HepG2 (cell line): Measurements from ENCODE around the gene OSCP1. TPM values are rescaled to one million over a fixed set of nuclear protein-coding genes. Genes with fewer than 3 reads are reported as not detected.

ENCODE experiments used
- ADNP ChIP-seq: sonication (generic); formaldehyde crosslinking; IDR thresholded peaks from 2 replicates; pipeline ENCODE4 v1.4.0; 2020; ENCODE audit warnings: missing genetic modification reagents
- ATF7-NPFF ChIP-seq: sonication (generic); formaldehyde crosslinking; IDR thresholded peaks from 2 replicates; pipeline ENCODE4 v1.8.1; 2023; ENCODE audit warnings: mild to moderate bottlenecking, low read depth, missing genetic modification reagents, moderate library complexity
- DMAP1 ChIP-seq: IDR thresholded peaks from 2 replicates; pipeline ENCODE4 v1.6.1; 2016
- DR1 ChIP-seq: sonication (generic); formaldehyde crosslinking; IDR thresholded peaks from 2 replicates; pipeline ENCODE4 v1.8.0; 2021; ENCODE audit warnings: mild to moderate bottlenecking, missing genetic modification reagents, inconsistent platforms
- EZH2 ChIP-seq: conservative IDR thresholded peaks from 2 replicates; pipeline ENCODE4 v1.6.1; 2012; ENCODE audit warnings: mild to moderate bottlenecking, low read depth, low read length, moderate library complexity
- JUN ChIP-seq: sonication (generic); formaldehyde crosslinking; IDR thresholded peaks from 2 replicates; pipeline ENCODE4 v1.4.0; 2020; ENCODE audit warnings: mild to moderate bottlenecking, missing genetic modification reagents
- MAZ ChIP-seq, 2 experiments: sonication (generic) in 1 of 2; formaldehyde crosslinking in 1 of 2; IDR thresholded peaks; 2 replicates each; pipeline versions ENCODE4 v1.5.0 to v1.6.1; 2012 to 2020; ENCODE audit warnings: low read depth in 2 of 2, mild to moderate bottlenecking in 2 of 2, borderline replicate concordance in 1 of 2, improper control_type of control experiment in 1 of 2, low read length in 1 of 2, missing genetic modification reagents in 1 of 2, moderate library complexity in 1 of 2
- NFE2 ChIP-seq: sonication (generic); formaldehyde crosslinking; IDR thresholded peaks from 2 replicates; pipeline ENCODE4 v1.4.0; 2020; ENCODE audit warnings: missing genetic modification reagents
- SAFB2 ChIP-seq: sonication (generic); formaldehyde crosslinking; IDR thresholded peaks from 2 replicates; pipeline ENCODE4 v1.5.1; 2020; ENCODE audit warnings: missing genetic modification reagents, low read depth, mild to moderate bottlenecking, borderline replicate concordance
- SRSF4 ChIP-seq: fragments of 200-400 bp; formaldehyde crosslinking; IDR thresholded peaks from one replicate; pipeline ENCODE4 v1.6.1; 2018; ENCODE audit warnings: mild to moderate bottlenecking, low read depth, low read length, moderate library complexity; ENCODE audit not compliant: poor library complexity, severe bottlenecking
- STAT6 ChIP-seq: sonication (generic); formaldehyde crosslinking; IDR thresholded peaks from 2 replicates; pipeline ENCODE4 v1.4.0; 2020; ENCODE audit warnings: missing genetic modification reagents, mild to moderate bottlenecking, borderline replicate concordance
- TRIM24 ChIP-seq: sonication (generic); formaldehyde crosslinking; IDR thresholded peaks from 2 replicates; pipeline ENCODE4 v1.8.0; 2022; ENCODE audit warnings: mild to moderate bottlenecking, missing genetic modification reagents
- ZBTB8A ChIP-seq: sonication (generic); formaldehyde crosslinking; IDR thresholded peaks from 2 replicates; pipeline ENCODE4 v1.4.0; 2020; ENCODE audit warnings: mild to moderate bottlenecking, low read depth, missing genetic modification reagents, borderline replicate concordance
- ZFP36 ChIP-seq: fragments of 150-350 bp; IDR thresholded peaks from 2 replicates; pipeline ENCODE4 v1.6.1; 2018; ENCODE audit warnings: borderline replicate concordance, low read length, low read depth; ENCODE audit not compliant: partially characterized antibody
- ZFP91 ChIP-seq: sonication (generic); formaldehyde crosslinking; IDR thresholded peaks from 2 replicates; pipeline ENCODE4 v1.9.0; 2022; ENCODE audit warnings: missing genetic modification reagents, mild to moderate bottlenecking, borderline replicate concordance
- ZNF281 ChIP-seq: sonication (generic); formaldehyde crosslinking; IDR thresholded peaks from 2 replicates; pipeline ENCODE4 v1.4.0; 2020; ENCODE audit warnings: missing genetic modification reagents, borderline replicate concordance
- ZNF552 ChIP-seq: sonication (generic); formaldehyde crosslinking; IDR thresholded peaks from 2 replicates; pipeline ENCODE4 v1.9.0; 2022; ENCODE audit warnings: missing genetic modification reagents, mild to moderate bottlenecking, borderline replicate concordance
- ZNF891 ChIP-seq: sonication (generic); formaldehyde crosslinking; IDR thresholded peaks from 2 replicates; pipeline ENCODE4 v1.5.0; 2020; ENCODE audit warnings: mild to moderate bottlenecking, missing genetic modification reagents
- polyA plus RNA-seq, 8 experiments: library from polyadenylated mRNA; depleted of rRNA in 3 of 8; stranded (reverse) in 7 of 8; unstranded in 1 of 8; fragments of >200 nt; fragmentation: Illumina TruSeq in 4 of 8; extraction: Trizol in 4 of 8; gene quantifications; 2 replicates each; pipeline versions ENCODE4 v1.2.1 to v1.2.3, GENCODE V29; 2011 to 2016; ENCODE audit warnings: low read depth in 4 of 8, missing spikeins in 1 of 8, mixed read lengths in 1 of 8; ENCODE audit not compliant: insufficient read depth in 1 of 8
- total RNA-seq, 5 experiments: library from RNA; depleted of rRNA; stranded (reverse); fragments of >200 nt; fragmentation: Illumina TruSeq; extraction: Trizol; gene quantifications; 2 replicates each; pipeline ENCODE4 v1.2.3, GENCODE V29; 2016; ENCODE audit warnings: low read depth in 1 of 5
- TF ChIP-seq, protein P1 (sequence below): sonication (generic); formaldehyde crosslinking; IDR thresholded peaks from 2 replicates; pipeline ENCODE4 v1.4.0; 2020; ENCODE audit warnings: mild to moderate bottlenecking, missing genetic modification reagents

Gene OSCP1
- total and polyA plus RNA-seq, 2 of the 13 experiments (the other 11 are each of a cell fraction or from before 2014, with no cell fraction given), result 0.60 to 0.84 TPM

- no peak; the same call in 1 of the 2 replicates for TF ChIP-seq STAT6 (CRISPR knock-in tag)
- no peak for TF ChIP-seq ZNF281
- peak; percentile 68 for TF ChIP-seq DMAP1 (CRISPR knock-in tag)
- TF ChIP-seq ZFP91, result peak; percentile 90; the same call in 1 of the 2 replicates
- TF ChIP-seq, protein P1, sequence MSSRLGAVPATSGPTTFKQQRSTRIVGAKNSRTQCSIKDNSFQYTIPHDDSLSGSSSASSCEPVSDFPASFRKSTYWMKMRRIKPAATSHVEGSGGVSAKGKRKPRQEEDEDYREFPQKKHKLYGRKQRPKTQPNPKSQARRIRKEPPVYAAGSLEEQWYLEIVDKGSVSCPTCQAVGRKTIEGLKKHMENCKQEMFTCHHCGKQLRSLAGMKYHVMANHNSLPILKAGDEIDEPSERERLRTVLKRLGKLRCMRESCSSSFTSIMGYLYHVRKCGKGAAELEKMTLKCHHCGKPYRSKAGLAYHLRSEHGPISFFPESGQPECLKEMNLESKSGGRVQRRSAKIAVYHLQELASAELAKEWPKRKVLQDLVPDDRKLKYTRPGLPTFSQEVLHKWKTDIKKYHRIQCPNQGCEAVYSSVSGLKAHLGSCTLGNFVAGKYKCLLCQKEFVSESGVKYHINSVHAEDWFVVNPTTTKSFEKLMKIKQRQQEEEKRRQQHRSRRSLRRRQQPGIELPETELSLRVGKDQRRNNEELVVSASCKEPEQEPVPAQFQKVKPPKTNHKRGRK (CRISPR knock-in tag), result no peak
- TF ChIP-seq EZH2, result no peak
- TF ChIP-seq ZBTB8A (CRISPR knock-in tag), result no peak
- no peak for TF ChIP-seq ZNF552 (CRISPR knock-in tag)
- peak; percentile 66; the same call in 1 of the 2 replicates for TF ChIP-seq DR1
- TF ChIP-seq TRIM24 (CRISPR knock-in tag), result no peak
- no peak for TF ChIP-seq NFE2 (CRISPR knock-in tag)
- TF ChIP-seq SAFB2 (CRISPR knock-in tag), result no peak
- TF ChIP-seq ATF7-NPFF (CRISPR knock-in tag), result peak; percentile 68; the same call in 1 of the 2 replicates
- TF ChIP-seq JUN (CRISPR knock-in tag), result no peak
- TF ChIP-seq MAZ (IDR thresholded peaks at IDR 0.05; ENCODE audit: borderline replicate concordance, low read depth, low read length), result no peak
- peak; percentile 75 for TF ChIP-seq MAZ (CRISPR knock-in tag; IDR thresholded peaks at IDR 0.05; ENCODE audit: low read depth)
- no peak for TF ChIP-seq ZFP36
- no peak for TF ChIP-seq ADNP
- no peak for TF ChIP-seq SRSF4
- no peak; the same call in 1 of the 2 replicates for TF ChIP-seq ZNF891 (CRISPR knock-in tag)
These were observed 52.6 kb downstream of the OSCP1 start, which contains the start of gene LSM10 (continued) for GRCh38 chr1:36397378-36398230.
